GM21737 (cell line): Measurements from ENCODE around the gene ULBP3.
"Not testable (repeated sequence)": the region's sequence is repeated elsewhere in the genome, so short reads cannot be mapped to it uniquely, and the experiment has no call there.

ENCODE experiments used
- ATAC-seq: cut with Tn5 transposase; IDR thresholded peaks from one replicate; pipeline ENCODE4 v1.9.1; 2021; ENCODE audit warnings: mild to moderate bottlenecking, moderate library complexity; ENCODE audit not compliant: unreplicated experiment

The ULBP3 gene

DNA sequence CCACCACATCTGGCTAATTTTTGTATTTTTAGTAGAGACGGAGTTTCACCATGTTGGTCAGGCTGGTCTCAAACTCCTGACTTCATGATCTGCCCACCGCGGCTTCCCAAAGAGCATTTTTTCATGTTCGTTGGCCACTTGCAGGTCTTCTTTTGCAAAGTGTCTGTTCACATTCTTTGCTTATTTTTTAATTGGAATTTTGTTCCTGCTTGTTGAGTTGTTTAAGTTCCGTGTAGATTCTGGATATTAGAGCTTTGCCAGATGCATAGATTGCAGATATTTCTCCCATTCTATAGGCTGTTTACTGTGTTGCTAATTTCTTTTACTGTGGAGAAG lies 51.8 kb downstream of the ULBP3 start:
- not testable (repeated sequence) for ATAC-seq

DNA sequence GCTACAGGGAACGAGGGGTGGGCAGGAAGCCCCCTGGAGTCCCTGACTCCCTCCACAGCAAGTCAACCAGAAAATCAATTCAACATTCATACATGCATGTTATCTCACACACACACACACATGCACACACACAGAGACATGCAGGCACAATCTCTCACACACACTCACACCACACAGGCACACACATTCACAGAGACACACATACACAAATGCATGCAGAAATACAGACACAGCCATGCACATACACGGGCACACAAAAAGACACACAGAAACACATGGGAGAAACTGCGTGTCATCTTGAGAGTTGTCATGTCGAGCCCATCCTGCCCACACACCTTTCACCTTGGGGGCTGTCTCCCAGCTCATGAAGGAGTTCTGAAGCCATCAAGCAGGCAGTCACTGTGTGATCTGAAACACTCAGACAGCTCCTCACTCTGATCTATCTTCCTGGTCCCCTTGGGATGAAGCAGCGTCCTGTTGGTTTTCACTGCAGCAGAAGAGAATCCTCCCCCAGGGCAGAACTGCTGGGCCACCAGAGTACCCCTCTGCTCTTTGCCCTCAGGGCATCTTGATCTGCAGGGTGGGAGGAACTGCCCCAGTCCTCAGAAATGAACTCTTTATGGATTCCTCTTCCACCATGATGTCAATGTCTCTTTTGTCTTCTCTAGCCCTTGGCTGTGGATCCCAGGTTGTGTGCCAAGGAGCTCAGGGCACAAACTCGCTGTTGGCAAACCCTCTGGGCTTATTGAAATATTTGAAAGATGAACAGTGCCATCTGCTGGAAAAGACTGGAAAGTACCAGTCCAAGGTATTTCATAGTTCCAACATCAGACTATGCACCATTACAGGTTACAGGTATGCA lies 52.4 kb downstream of the ULBP3 start:
- ATAC-seq, result no peak

- ATAC-seq, result not testable (repeated sequence)
Observed at GRCh38 chr6:150015281-150016001, 53.5 kb downstream of the ULBP3 start.

DNA sequence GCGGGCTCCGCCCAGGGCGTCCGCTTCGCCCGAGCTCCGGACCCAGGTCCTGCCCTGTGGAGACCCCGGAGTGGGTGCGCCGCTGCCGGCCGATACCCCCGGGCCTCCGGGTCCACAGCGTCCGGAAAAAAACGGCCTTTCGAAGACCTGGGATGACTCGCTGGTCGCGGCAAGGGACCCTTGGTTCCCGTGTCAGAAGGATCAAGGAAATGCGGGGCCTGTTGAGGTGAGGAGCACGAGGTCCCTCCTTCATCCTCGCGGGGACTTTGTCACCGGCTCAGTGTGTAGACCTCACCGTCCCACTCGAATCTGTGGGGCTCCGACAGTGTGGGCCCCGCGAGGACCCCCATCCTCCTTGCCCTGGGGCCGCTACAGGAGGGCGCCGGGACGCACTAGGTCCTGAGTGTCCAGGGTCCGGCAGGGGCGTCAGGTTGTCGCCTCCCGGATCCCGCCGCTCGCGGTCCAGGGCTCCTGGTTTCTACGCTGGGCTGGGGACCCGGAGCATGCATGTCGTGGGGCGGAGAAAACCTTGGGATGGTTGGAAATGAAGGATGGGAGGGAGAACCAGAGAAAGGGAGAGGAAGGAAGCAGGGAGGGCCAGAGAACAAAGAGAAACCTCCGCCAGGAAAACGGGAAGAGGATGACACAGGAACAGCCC lies 54.2 kb downstream of the ULBP3 start:
- not testable (repeated sequence) for ATAC-seq

DNA sequence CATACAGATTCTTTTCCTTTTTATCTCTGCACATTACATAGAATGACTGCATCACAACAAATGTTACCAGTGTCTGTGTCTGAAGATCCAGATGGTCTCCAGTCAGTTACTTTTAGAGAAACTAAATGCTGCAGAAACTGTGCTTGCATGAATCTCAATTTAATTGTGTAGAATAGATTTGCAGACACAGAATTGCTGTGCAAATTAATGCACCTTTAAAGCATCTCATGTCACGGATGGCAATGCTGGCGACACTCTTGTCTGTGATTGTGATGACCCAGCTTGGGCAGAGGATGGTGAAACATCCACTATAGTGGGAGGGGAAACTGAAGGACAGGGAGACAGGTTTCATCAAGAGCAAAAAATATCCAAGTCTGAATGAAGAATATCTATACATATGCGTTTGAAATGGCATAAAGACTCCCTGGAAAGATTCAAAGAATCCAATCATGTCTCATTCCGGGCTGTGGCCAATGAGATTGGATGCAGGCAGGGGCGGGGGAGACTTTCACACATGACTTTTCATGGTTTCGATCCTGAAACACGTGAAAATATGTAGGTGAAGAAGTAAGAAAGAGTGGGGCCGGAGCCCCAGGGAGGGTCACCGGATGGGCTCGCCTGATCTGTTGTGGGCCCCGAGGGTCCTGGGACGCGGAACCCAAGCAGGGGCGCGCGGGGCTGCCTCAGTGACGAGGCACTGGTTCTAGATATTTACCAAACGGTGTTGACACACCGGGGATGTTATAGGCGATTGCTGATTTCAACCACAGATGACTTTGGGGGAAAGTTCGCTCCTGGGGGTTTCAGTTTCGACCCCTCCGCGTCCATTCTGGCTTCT lies 54.9 kb downstream of the ULBP3 start:
- not testable (repeated sequence) for ATAC-seq

DNA sequence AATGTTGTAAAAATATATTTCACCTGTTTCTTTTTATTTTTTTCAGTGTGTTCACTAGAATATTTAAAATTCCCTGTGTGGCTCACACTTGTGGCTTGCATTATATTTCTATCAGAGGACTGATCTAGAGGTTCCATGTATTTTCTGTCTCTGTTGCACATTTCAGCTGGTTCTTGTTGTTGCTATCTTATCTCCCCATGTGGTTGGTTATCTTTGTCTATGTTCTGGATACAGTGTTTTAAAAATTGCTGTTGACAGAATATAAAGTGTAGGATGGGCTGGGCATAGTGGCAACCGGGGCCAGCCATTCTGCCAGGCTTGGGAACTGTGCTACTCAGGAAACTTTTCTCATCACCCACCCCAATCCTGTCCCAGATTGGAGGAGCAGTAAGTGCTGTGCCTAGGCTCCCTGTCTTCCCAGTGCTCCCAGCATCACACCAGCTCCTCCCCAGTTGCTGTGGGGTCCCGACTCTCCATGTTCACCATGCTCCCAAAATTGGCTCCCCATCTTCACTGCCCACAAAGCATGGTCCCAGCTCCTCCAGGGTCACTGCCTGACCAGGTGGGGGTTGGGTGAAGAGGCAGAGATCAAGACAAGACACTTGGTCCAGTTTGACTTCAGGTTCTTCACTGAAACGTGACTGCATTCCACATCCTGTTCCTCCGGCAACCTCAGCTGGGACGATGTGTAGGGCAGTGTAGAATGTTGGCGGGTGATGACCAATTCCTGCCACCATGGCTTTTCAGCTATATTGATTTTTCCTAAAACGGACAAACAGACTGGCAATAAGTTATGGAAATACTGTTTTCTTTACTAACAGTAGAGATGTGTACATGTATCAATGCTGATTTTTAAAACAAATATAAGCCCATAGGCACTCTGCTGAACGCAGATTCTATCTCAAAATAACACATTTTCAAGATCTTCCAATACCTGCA lies 55.8 kb downstream of the ULBP3 start:
- ATAC-seq, result not testable (repeated sequence)
